Measurements from ENCODE around the gene SSBP3.
A peak's percentile ranks its signal among the peaks of the same experiment; 100 is the strongest.

SSBP3 gene

DNA sequence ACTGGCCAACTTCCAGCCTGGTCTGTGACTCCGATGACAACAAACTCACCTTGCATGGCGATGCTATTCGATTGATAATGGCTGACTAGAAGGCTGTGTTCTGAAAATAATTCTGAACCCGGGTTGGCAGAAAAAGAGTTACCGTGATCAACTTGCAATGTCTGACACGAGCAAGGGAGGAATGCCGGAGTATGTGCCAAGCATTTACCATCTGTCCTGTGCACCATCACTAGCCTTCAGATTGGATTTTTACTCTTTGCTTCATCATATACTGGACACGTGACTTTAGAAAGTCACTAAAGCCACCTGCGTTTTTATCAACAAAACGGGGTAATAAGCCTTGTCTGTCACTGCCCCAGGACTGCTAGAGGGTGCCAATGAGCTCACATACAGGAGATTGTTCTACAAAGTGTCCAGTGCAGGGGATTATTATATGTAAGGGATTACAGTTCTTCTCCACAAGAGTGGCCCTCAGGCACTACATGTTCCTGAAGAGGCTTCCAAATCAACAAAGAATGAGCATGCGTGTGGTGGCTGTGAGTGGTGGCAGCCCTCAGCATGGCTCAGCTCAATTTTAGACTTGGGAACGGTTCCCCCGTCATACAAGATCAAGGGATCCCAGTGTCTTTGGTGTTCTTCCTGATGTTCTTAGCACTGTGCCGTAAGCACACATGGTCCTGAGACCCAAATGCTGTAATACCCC is 35.8 kb downstream of the SSBP3 start:
- no peak for DNase-seq

GRCh38 chr1:54367613-54368012 is 38.6 kb downstream of the SSBP3 start:
- DNase-seq, result no peak

DNA sequence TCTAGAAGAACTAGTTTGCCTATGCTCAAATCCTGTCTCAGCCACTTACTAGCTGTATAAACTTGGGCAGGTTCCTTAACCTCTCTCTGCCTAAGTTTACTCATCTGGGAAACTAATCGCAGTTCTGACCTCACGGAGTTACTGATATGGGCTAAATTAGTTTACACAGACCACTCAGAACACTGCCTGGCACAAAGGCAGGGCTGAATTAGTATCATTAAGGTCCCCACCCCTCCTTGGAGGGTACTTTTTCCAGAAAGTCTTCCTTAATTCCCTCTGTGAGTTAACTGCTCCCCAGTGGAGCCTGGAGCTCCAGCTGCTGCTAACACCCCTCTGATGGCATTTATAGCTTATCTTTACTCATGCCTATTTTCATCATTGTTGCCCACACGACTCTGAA is 40.3 kb downstream of the SSBP3 start:
- no peak for DNase-seq

- DNase-seq, result no peak
These were observed 40.8 kb downstream of the SSBP3 start for GRCh38 chr1:54365398-54365797.

GRCh38 chr1:54364995-54365394 is 41.2 kb downstream of the SSBP3 start:
- no peak for DNase-seq

GRCh38 chr1:54364582-54364981 is 41.6 kb downstream of the SSBP3 start:
- no peak for DNase-seq

- DNase-seq, result no peak
These were observed 42.3 kb downstream of the SSBP3 start for GRCh38 chr1:54363925-54364324.

DNA sequence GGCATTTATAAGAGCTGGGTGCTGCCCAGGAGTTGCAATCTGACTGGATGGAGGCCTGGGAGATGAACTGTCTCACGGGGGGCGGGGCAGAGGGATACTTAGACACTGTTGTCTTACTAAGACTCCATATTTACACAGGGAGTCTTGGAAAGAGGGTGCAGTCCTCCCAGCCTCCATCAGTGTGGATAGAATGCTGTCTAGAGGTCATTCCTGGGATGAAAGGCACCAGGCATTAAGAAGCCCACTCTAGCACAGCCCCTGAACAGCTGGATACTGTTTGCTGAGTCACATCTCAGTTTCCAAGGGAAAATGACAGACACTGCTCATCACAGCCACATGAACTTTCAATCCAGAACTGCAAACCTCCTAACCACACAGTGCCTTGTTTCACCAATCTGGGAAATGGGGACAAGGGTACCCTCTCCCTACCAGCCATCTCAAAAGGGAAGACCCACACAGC is 43.3 kb downstream of the SSBP3 start:
- no peak for DNase-seq

GRCh38 chr1:54361342-54361741 is 44.9 kb downstream of the SSBP3 start:
- no peak for DNase-seq

DNA sequence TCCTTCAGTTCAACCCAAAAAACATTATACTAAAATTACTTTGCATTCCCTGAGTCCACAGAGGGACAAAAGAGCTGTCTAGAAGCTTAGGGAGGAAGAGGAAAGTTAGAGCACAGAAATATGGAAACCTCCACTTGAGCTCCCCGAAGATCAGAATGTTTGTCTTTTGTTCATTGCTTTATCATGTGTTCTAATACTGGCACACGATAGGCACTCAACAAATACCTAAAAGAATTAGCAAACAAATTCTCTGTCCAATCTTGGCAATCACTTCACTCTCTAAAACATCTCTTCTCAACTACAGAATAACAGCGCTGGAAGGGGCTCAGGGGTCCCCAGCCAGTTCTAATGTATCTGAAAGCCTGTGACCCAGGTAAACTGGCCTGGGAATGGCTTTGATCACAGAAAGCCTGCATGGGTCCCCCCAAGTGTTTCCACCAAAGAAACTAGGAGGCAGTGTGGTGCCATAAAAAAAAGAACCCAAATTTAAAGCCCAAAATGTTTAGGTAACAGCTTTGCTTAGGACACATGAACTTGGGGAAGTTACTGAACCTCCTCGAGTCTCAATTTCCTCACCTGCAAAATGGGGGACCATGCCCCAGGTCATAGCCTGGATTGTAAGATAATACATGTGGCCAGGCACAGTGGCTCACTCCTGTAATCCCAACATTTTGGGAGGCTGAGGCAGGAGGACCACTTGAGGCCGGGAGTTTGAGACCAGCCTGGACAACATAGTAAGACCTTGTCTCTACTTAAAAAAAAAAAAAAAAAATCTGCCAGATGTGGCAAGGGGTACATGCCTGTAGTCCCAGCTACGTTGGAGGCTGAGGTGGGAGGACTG is 45.8 kb downstream of the SSBP3 start:
- no peak for DNase-seq

DNA sequence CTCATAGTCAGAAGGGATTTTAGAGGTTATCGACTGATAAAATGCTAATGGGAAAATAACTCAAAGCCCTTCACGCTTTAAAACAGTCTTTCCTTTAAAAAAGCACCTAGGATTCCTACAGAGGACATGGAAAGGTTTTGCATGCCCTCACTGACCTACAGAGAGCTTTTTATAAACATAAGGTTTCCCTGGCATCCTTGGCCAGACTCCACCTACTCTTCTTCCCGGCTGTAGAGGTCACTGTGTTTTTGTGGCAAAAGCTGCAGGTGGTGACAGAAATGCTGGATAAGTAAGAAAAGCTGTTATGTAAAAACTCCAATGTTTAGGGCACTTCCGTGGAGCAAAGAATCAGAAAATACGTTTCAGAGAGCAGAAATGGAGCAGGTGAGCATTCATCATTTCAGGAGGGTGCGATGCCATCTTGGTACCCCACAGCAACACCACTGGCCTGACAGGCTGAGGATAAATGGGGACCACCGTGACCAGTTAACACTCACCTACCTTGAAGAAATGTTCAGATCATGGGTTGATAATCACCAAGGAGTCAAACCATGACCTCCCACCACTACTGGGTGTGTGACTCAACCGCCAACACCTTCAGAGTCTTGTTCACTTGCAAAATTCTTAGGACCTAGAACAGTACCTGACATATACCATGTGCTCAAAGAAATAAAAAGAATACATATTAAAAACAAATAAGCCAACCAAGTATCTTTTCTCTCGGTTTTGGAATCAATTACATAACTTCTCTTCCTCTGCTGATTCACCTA is 46.6 kb downstream of the SSBP3 start:
- no peak for DNase-seq

GRCh38 chr1:54358503-54359168 is 47.6 kb downstream of the SSBP3 start:
- no peak for DNase-seq

- DNase-seq, result no peak
These were observed 48.2 kb downstream of the SSBP3 start for GRCh38 chr1:54357967-54358366.

DNA sequence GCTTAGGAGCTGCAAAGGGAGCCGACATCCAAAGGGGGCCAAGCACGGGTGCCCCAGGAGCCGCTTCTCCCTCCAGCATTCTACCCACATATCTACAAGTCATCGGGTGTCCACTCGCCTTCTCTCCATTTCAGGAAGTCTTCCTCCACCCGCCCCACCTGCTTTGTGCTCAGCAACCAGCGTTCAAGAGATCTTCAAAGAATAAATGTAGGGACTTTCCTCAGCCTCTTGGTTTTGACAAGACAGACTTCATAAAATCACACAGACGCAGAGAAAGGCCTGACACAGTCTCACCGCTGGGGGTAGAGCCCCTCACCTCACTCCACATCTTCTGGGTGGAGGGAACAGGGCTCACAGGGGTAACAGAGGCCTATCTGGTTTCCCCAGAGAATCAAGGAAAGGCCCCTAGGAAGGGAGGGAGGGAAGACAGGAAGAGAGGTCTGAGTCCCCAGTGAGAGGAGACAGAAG is 49.5 kb downstream of the SSBP3 start:
- no peak for DNase-seq

DNA sequence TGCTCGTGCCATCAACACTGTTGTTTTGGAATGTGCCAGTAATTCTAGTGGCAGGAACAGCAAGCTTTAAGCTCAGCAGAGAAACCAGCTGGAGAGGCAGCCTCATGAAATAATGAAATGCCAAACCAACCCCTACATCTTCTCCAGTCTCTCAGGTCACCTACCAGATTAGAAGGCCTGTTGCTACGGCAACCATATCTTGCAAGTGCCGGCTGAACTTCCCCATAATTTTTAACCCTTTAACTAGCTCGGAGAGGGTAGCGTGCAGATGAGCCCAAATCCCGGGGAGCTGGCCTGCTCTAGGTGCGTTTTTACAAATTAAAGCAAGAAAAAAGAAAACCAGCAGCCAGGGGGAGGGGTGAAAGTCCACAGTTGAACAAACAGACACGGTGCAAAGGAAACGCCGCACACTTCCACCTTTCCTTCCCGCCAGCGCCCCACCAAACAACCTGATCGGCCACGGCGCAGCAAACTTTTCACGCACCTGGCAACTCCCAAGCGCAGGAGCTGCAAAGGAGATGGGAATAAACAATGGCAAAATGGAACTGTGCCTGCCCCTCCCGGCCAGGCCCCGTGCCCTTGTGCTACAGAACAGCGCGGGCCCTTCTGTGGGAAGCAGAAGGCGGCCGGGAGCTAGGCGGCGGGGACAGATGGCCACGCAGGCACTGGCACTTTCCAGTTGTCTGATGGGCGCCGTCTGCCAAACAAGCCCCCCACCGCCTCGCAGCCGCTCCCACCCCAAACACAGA is 50.1 kb downstream of the SSBP3 start:
- no peak for DNase-seq

- no peak for DNase-seq
These were observed 51.3 kb downstream of the SSBP3 start for GRCh38 chr1:54354899-54355298.

DNA sequence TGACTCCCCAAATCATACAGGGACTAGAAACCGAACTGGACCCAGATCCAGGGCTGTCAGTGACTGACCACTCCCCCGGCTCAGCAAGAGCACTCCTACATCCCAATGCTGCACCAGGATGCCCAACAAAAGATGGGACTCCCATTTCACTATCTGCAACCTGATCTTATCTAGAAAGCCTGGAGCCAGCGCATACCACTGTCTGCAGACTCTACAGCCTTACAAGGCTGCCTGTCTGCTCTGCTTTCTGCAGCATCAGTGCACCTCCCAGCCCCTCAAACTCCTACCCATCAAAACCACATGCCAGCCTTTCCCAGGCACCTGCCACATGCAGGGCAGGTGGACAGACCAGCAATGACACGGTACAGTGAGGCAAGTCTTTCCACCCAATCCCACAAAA is 52.2 kb downstream of the SSBP3 start:
- no peak for DNase-seq

GRCh38 chr1:54352755-54353154 is 53.4 kb downstream of the SSBP3 start:
- DNase-seq, result no peak

- peak; percentile 23 for DNase-seq
These were observed 55.8 kb downstream of the SSBP3 start for GRCh38 chr1:54350360-54350759.

DNA sequence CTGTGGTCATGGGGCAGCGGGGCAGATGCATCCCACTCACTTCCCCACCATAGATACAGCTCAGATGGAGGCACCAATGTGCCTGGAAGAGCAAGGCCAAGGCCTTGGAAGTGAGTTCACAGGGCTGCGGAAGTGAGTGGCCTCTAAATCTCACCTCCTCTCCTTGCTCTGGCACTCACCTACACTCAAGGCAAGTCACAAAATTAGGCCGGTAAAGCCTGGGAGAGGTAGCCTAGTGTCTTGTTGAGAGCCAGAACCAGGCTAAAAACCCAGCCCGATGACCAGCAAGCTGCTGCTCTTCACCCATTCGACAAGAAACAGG is 57.5 kb downstream of the SSBP3 start:
- no peak for DNase-seq

DNA sequence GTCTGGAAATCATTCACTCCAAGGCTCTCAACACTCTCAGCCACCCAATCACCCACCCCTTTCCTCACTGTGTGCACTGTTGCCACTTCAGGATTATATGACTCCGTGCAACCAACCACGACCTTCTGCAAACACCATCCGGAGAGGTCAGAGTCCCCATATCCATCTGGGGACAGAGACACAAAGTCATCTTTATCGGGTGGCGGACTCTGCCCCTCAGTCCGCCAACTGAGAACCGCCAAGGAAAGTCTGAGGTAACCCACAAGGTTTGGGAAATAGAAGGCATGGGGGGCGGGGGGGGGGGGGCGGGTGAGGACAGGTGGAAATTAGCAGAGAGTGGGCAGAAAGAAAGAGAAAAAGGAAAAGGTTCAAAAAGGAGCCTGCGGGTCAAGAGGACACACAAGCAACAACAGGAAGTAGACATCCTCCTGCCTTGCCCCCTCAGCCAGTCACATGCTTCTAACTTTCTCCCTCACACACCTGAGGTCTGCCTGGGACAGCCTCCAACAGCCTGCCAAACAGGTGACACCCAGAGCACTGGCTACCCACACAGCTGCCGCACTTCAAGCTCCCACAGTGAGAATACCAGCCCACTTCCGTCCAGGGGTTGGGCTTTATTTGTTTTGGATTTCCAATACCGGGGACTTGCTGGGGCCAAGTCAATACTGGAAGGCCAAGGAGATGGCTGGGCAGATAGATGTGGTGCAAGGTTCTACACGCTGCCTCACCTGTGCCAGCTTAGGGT is 58.1 kb downstream of the SSBP3 start:
- DNase-seq, result no peak

All from GF-D8 (cell line).